ENCODE measurements around the gene PRKAR2B. TPM values are rescaled to one million over a fixed set of nuclear protein-coding genes. Genes with fewer than 3 reads are reported as not detected.

The PRKAR2B gene
- polyA plus RNA-seq, 1 donor from 2014 or later = 297 TPM

GRCh38 chr7:107048783-107049418 lies 4.4 kb downstream of the PRKAR2B start:
- H3K27ac ChIP-seq (ENCODE audit: low read length) = no peak overlapping the region
- peaks cover 87% of the 10 kb centered on the region for H3K79me2 ChIP-seq (replicated peaks; ENCODE audit: insufficient read depth, low read length)
- H3K36me3 ChIP-seq (ENCODE audit: insufficient read depth, low read length) = no peaks in the 10 kb centered on the region
- H3K9me2 ChIP-seq (ENCODE audit: insufficient read depth, low read length) = no peaks in the 10 kb centered on the region
- no peak for TF ChIP-seq EZH2 (IDR thresholded peaks at IDR 0.05; ENCODE audit: borderline replicate concordance, insufficient read depth, low read length, poor library complexity, severe bottlenecking)
- TF ChIP-seq POLR2AphosphoS5 (IDR thresholded peaks at IDR 0.05) = no peak
- TF ChIP-seq CTCF (IDR thresholded peaks at IDR 0.05; ENCODE audit: poor library complexity, severe bottlenecking) = no peak
- no peak for TF ChIP-seq TAF1 (IDR thresholded peaks at IDR 0.05; ENCODE audit: low read depth)
- no peak for TF ChIP-seq RAD21 (conservative IDR thresholded peaks at IDR 0.05)
- TF ChIP-seq, protein P1, sequence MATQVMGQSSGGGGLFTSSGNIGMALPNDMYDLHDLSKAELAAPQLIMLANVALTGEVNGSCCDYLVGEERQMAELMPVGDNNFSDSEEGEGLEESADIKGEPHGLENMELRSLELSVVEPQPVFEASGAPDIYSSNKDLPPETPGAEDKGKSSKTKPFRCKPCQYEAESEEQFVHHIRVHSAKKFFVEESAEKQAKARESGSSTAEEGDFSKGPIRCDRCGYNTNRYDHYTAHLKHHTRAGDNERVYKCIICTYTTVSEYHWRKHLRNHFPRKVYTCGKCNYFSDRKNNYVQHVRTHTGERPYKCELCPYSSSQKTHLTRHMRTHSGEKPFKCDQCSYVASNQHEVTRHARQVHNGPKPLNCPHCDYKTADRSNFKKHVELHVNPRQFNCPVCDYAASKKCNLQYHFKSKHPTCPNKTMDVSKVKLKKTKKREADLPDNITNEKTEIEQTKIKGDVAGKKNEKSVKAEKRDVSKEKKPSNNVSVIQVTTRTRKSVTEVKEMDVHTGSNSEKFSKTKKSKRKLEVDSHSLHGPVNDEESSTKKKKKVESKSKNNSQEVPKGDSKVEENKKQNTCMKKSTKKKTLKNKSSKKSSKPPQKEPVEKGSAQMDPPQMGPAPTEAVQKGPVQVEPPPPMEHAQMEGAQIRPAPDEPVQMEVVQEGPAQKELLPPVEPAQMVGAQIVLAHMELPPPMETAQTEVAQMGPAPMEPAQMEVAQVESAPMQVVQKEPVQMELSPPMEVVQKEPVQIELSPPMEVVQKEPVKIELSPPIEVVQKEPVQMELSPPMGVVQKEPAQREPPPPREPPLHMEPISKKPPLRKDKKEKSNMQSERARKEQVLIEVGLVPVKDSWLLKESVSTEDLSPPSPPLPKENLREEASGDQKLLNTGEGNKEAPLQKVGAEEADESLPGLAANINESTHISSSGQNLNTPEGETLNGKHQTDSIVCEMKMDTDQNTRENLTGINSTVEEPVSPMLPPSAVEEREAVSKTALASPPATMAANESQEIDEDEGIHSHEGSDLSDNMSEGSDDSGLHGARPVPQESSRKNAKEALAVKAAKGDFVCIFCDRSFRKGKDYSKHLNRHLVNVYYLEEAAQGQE (IDR thresholded peaks at IDR 0.05; ENCODE audit: borderline replicate concordance) = no peak
- no peak for TF ChIP-seq MXI1 (conservative IDR thresholded peaks at IDR 0.05; ENCODE audit: poor library complexity, severe bottlenecking)
- no peak for TF ChIP-seq SMC3 (conservative IDR thresholded peaks at IDR 0.05; ENCODE audit: poor library complexity)
- TF ChIP-seq EP300 (conservative IDR thresholded peaks at IDR 0.05; ENCODE audit: poor library complexity, severe bottlenecking) = no peak
- no peaks in the 10 kb centered on the region for H3K9me3 ChIP-seq (ENCODE audit: low read length)
- peak overlapping the region; percentile 94 for H3K4me3 ChIP-seq (ENCODE audit: low read length)
- no peaks in the 10 kb centered on the region for H4K20me1 ChIP-seq (ENCODE audit: insufficient read depth)
- no peak overlapping the region for H3K4me2 ChIP-seq (ENCODE audit: low read length)
- H3K9ac ChIP-seq (ENCODE audit: low read length) = no peak overlapping the region
- peaks cover 5% of the 10 kb centered on the region for H3F3A ChIP-seq (ENCODE audit: insufficient read depth, low read length, poor library complexity, severe bottlenecking)
- H2AFZ ChIP-seq (ENCODE audit: low read depth, low read length) = no peak overlapping the region
- H3K27me3 ChIP-seq (ENCODE audit: insufficient read depth, low read depth, low read length) = no peaks in the 10 kb centered on the region

- Histone ChIP-seq H3K27me3 (ENCODE audit: insufficient read depth, low read depth, low read length) (no peaks in the 10 kb centered on the region), H3K27ac (ENCODE audit: low read length) (no peak overlapping the region), H3K9ac (ENCODE audit: low read length) (no peak overlapping the region), H3F3A (ENCODE audit: insufficient read depth, low read length, poor library complexity, severe bottlenecking) (peaks cover 5% of the 10 kb centered on the region), H3K9me3 (ENCODE audit: low read length) (no peaks in the 10 kb centered on the region), H3K4me2 (ENCODE audit: low read length) (no peak overlapping the region), H3K36me3 (ENCODE audit: insufficient read depth, low read length) (no peaks in the 10 kb centered on the region), H3K9me2 (ENCODE audit: insufficient read depth, low read length) (no peaks in the 10 kb centered on the region), H4K20me1 (ENCODE audit: insufficient read depth) (no peaks in the 10 kb centered on the region), H2AFZ (ENCODE audit: low read depth, low read length) (no peak overlapping the region), H3K79me2 (replicated peaks; ENCODE audit: insufficient read depth, low read length) (peaks cover 89% of the 10 kb centered on the region), H3K4me3 (ENCODE audit: low read length) (peak overlapping the region; percentile 94)
- no peak for TF ChIP-seq TAF1 (IDR thresholded peaks at IDR 0.05; ENCODE audit: low read depth)
These were observed 5.0 kb downstream of the PRKAR2B start for GRCh38 chr7:107049480-107049879.
